ENCODE data around the gene PLEKHA6. TPM values are rescaled to one million over a fixed set of nuclear protein-coding genes. Genes with fewer than 3 reads are reported as not detected.

PLEKHA6 gene
- total and polyA plus RNA-seq, 2 of the 8 experiments (the other 6 are each of a cell fraction or from before 2014, with no cell fraction given): 4.8 to 20.2 TPM

DNA sequence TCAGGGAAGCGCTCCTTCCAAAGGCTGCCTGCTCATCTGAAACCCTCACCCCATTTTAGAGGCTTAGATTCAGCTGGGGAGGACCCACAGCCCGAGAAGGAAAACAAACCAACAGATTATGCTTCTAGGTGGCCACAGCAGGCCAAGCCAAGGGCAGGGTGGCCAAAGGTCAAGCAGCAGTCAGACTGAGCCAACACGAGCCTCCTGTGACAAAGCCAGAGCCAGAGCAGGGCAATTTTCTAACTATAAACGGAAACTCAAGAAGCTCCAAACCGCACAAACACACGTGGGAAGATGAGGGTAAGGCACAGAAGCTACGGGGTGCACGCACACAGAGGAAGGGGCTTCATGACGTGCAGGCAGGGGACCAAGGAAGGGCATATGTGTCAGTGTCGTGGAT lies 64.1 kb downstream of the PLEKHA6 start:
- H3K27ac ChIP-seq (ENCODE audit: low read depth, low read length): no peak overlapping the region
- H2BK20ac ChIP-seq (ENCODE audit: low read length): no peak overlapping the region
- no peak overlapping the region for H4K91ac ChIP-seq (replicated peaks; ENCODE audit: insufficient read length, low read length)
- no peak overlapping the region for H3K18ac ChIP-seq (ENCODE audit: extremely low read depth, low read length)
- no peaks in the 10 kb centered on the region for H3K23me2 ChIP-seq (ENCODE audit: low read depth, low read length)
- no peaks in the 10 kb centered on the region for H3K79me2 ChIP-seq (ENCODE audit: control insufficient read depth in 1 of 2, insufficient read depth in 2 of 2, low read length in 2 of 2)
- no peak overlapping the region for H3K4me3 ChIP-seq (ENCODE audit: extremely low read depth in 1 of 4, insufficient read depth in 2 of 4, low read depth in 3 of 4, low read length in 4 of 4)
- no peak overlapping the region for H3K14ac ChIP-seq (ENCODE audit: insufficient read length)
- H2AFZ ChIP-seq (ENCODE audit: low read length): no peak overlapping the region
- H4K5ac ChIP-seq (ENCODE audit: insufficient read length, low read depth, low read length): no peak overlapping the region
- no peak overlapping the region for H2BK5ac ChIP-seq (ENCODE audit: low read depth, low read length)
- no peak for FAIRE-seq
- H4K20me1 ChIP-seq (replicated peaks in 1 of 2; ENCODE audit: control insufficient read depth in 1 of 2, insufficient read depth in 2 of 2, low read length in 2 of 2): no peaks in the 10 kb centered on the region
- POLR2A ChIA-PET (ENCODE audit: partially characterized antibody): interaction anchor here (0.8 to 1.1 kb wide), 3 partner anchors 9 to 48 kb away, joined by 3 to 4 read pairs (median 3); no protein-coding TSS in a partner anchor
- WGBS, 2 experiments (ENCODE audit: extremely low coverage in 1 of 2, insufficient coverage in 1 of 2, insufficient read length in 1 of 2, insufficient replicate concordance in 2 of 2, low coverage in 1 of 2, low lambda C conversion rate in 2 of 2, missing lambda C conversion rate in 1 of 2): 87% methylated on average over 10 of the region's 10 CpGs; no CpG with 5 or more reads in 1 of the 2 experiments
- no peak overlapping the region; a peak in 1 of 7 replicates for H3K9ac ChIP-seq (replicated peaks in 1 of 4; ENCODE audit: extremely low read depth in 1 of 4, low read depth in 3 of 4, low read length in 3 of 4)
- no peak overlapping the region for H2BK15ac ChIP-seq (ENCODE audit: low read length)
- H3K27me3 ChIP-seq (replicated peaks in 1 of 4; ENCODE audit: control insufficient read depth in 3 of 4, extremely low read depth in 1 of 4, insufficient read depth in 3 of 4, low read length in 3 of 4): no peaks in the 10 kb centered on the region
- no peak for DNase-seq (ENCODE audit: low read depth in 1 of 2, low spot score in 2 of 2)
- no peak overlapping the region; the same call in 1 of the 2 replicates for H2BK12ac ChIP-seq (ENCODE audit: low read depth, low read length)
- no peak overlapping the region for H3K4me2 ChIP-seq (ENCODE audit: insufficient read depth in 1 of 2, low read depth in 2 of 2, low read length in 2 of 2)
- peaks cover 0 to 13% (median 5%) of the 10 kb centered on the region in 4 experiments; a peak in 5 of 7 replicates for H3K4me1 ChIP-seq (replicated peaks in 1 of 4; ENCODE audit: control insufficient read depth in 3 of 4, insufficient read depth in 4 of 4, low read length in 3 of 4)
- no peak overlapping the region for H3K4ac ChIP-seq (replicated peaks; ENCODE audit: insufficient read length, low read depth, low read length)
- H3K56ac ChIP-seq (replicated peaks; ENCODE audit: insufficient read length, low read depth, low read length): no peak overlapping the region
- H3K36me3 ChIP-seq (ENCODE audit: control insufficient read depth in 2 of 4, insufficient read depth in 4 of 4, low read length in 3 of 4): no peaks in the 10 kb centered on the region
- CTCF ChIA-PET (ENCODE audit: partially characterized antibody): interaction anchor here (0.6 to 6.1 kb wide), 14 partner anchors 11 to 411 kb away, joined by 3 to 48 read pairs (median 3); partner anchors contain the start of gene PLEKHA6
- H4K8ac ChIP-seq (ENCODE audit: extremely low read depth, insufficient read depth, low read length): no peak overlapping the region
- no peak overlapping the region for H2BK120ac ChIP-seq (replicated peaks; ENCODE audit: low read depth, low read length)
- H3K23ac ChIP-seq (ENCODE audit: insufficient read length): no peak overlapping the region
- no peaks in the 10 kb centered on the region for H3K79me1 ChIP-seq (ENCODE audit: low read depth, low read length)
- H3K9me3 ChIP-seq (ENCODE audit: insufficient read depth in 2 of 2, low read depth in 1 of 2, low read length in 1 of 2): no peaks in the 10 kb centered on the region
- no peak overlapping the region; the same call in 1 of the 2 replicates for H2AK5ac ChIP-seq (ENCODE audit: low read depth, low read length)
- TF ChIP-seq RNF2 (IDR thresholded peaks at IDR 0.05; ENCODE audit: borderline replicate concordance, low read depth, low read length, missing control alignments, poor library complexity, severe bottlenecking) (no peak), SAP30 (IDR thresholded peaks at IDR 0.05; ENCODE audit: insufficient read depth, insufficient replicate concordance, low read length) (no peak), BCL11A (IDR thresholded peaks at IDR 0.05; ENCODE audit: low read depth in 2 of 2, low read length in 2 of 2) (no peak), JUN (IDR thresholded peaks at IDR 0.05; ENCODE audit: low read depth, low read length) (no peak), TCF12 (IDR thresholded peaks at IDR 0.05; ENCODE audit: low read depth, low read length) (no peak), CBX5 (IDR thresholded peaks at IDR 0.05; ENCODE audit: low read depth, low read length) (no peak), YY1 (IDR thresholded peaks at IDR 0.05; ENCODE audit: low read depth, low read length) (no peak), SP4 (IDR thresholded peaks at IDR 0.05; ENCODE audit: low read length) (no peak), CEBPB (IDR thresholded peaks at IDR 0.05; ENCODE audit: low read depth, low read length) (no peak), NRF1 (IDR thresholded peaks at IDR 0.05; ENCODE audit: low read depth, low read length) (no peak), ZNF274 (IDR thresholded peaks at IDR 0.05; ENCODE audit: borderline replicate concordance, extremely low read depth, low read length) (no peak), NANOG (IDR thresholded peaks at IDR 0.05; ENCODE audit: insufficient read depth, low read depth, low read length, poor library complexity, severe bottlenecking) (no peak), GABPA (IDR thresholded peaks at IDR 0.05; ENCODE audit: borderline replicate concordance, insufficient read depth, low read length) (no peak), KDM1A (IDR thresholded peaks at IDR 0.05; ENCODE audit: borderline replicate concordance, low read length) (no peak)
